ENCODE results near the gene NACAD. TPM values are rescaled to one million over a fixed set of nuclear protein-coding genes. Genes with fewer than 3 reads are reported as not detected.

Gene NACAD
- total RNA-seq, 6 experiments from 2014 or later, result 0.09 to 0.42 (median 0.12) TPM; not detected in 1

GRCh38 chr7:45070254-45070642 is 18.5 kb downstream of the NACAD start:
- TF ChIP-seq POLR2A (IDR thresholded peaks at IDR 0.05) (no peak), CTCF (IDR thresholded peaks at IDR 0.05) (no peak)
- no peak overlapping the region for H3K4me3 ChIP-seq
- no peaks in the 10 kb centered on the region for H3K9me3 ChIP-seq
- DNase-seq (no peak), ATAC-seq (no peak)
- no peak overlapping the region for H3K27ac ChIP-seq
- no peaks in the 10 kb centered on the region for H3K4me1 ChIP-seq
- H3K27me3 ChIP-seq, result no peaks in the 10 kb centered on the region
- intact Hi-C loops (cut with DNase I), result no loop called here
- WGBS (ENCODE audit: insufficient coverage, low coverage, low lambda C conversion rate, missing lambda C conversion rate), result 80% methylated on average over 1 of the region's 1 CpG
- H3K36me3 ChIP-seq, result peaks cover 0 to 74% (median 14%) of the 10 kb centered on the region in 4 donors

GRCh38 chr7:45069444-45070253 is 19.1 kb downstream of the NACAD start:
- WGBS (ENCODE audit: insufficient coverage, low coverage, low lambda C conversion rate, missing lambda C conversion rate), result 85% methylated on average over 5 of the region's 15 CpGs
- Histone ChIP-seq H3K27ac (no peak overlapping the region), H3K4me3 (no peak overlapping the region), H3K27me3 (no peaks in the 10 kb centered on the region), H3K9me3 (no peaks in the 10 kb centered on the region), H3K4me1 (no peaks in the 10 kb centered on the region), H3K36me3 (peaks cover 0 to 72% (median 12%) of the 10 kb centered on the region in 4 donors)
- no peak for TF ChIP-seq POLR2A (IDR thresholded peaks at IDR 0.05)
- no peak for TF ChIP-seq CTCF (IDR thresholded peaks at IDR 0.05)
- intact Hi-C loops (cut with DNase I), result no loop called here
- no peak for ATAC-seq
- DNase-seq, result no peak

DNA sequence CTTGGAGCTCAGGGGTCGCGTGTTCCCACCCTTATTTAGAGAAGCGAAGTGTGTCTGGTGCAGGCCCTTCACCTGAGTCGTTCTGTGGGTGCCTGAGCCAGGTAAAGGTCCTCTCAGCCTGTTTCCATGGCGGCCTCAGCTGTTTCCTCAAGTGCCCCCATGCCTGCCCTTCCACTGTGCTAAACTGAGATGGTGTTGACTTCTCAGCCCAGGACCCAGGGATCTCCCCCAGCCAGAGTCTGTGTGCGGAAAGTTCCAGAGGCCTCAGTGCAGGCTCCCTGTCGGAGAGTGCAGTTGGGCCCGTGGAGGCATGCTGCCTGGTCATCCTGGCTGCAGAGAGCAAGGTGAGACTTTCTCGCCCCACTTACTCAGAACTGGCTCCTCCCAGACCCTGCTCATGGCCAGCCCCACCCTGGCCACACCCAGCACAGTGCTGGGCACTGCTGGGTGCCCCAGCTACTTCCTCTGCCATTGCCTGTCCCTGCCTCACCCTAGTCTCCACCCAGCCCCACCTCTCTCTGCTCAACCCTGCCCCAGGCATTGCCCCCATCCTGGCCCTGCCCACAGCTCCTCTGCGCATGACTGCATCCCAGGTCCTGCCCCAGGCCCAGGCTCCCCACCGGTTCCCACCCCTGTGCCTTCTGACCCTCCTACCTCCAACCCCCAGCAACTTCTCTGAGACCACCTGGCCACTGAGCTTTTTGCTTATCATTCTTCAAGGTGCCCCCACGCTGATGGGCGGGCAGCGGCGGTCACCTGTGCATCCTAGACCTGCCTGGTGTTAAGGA is 20.3 kb downstream of the NACAD start:
- DNase-seq (no peak), ATAC-seq (peak in 1 of 4 donors; percentile 19)
- Histone ChIP-seq H3K4me1 (no peaks in the 10 kb centered on the region), H3K27ac (no peak overlapping the region), H3K9me3 (no peaks in the 10 kb centered on the region), H3K27me3 (no peaks in the 10 kb centered on the region), H3K36me3 (peaks cover 0 to 70% (median 13%) of the 10 kb centered on the region in 4 donors), H3K4me3 (no peak overlapping the region)
- intact Hi-C loops (cut with DNase I), result no loop called here
- 100% methylated on average over 2 of the region's 15 CpGs for WGBS (ENCODE audit: insufficient coverage, low coverage, low lambda C conversion rate, missing lambda C conversion rate)
- no peak for TF ChIP-seq POLR2A (IDR thresholded peaks at IDR 0.05)
- no peak for TF ChIP-seq CTCF (IDR thresholded peaks at IDR 0.05)

DNA sequence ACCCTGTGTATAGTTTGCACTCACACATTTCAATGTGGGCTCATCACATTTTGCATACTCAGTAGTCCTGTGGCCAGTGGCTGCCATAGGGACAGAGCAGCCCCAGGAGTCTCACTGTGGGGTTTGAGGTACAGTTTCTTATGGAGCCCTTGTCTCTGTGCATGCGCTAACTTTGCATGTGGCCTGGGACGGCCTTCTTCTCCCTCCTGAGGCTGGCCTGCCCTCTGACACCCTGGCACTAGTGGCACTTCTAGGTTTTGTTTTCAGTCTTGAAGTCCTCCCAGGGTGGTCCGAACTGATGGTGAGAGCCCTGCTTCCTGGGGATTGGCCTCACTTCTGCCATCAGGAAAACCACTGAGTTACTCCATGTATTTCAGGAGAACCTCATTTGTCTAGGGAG is 21.2 kb downstream of the NACAD start:
- Histone ChIP-seq H3K4me1 (no peaks in the 10 kb centered on the region), H3K27ac (no peak overlapping the region), H3K4me3 (no peak overlapping the region), H3K36me3 (peaks cover 0 to 62% (median 12%) of the 10 kb centered on the region in 4 donors), H3K27me3 (no peaks in the 10 kb centered on the region), H3K9me3 (no peaks in the 10 kb centered on the region)
- WGBS (ENCODE audit: insufficient coverage, low coverage, low lambda C conversion rate, missing lambda C conversion rate), result 92% methylated on average over 2 of the region's 3 CpGs
- DNase-seq, result no peak
- no peak for TF ChIP-seq POLR2A (IDR thresholded peaks at IDR 0.05)
- no peak for TF ChIP-seq CTCF (IDR thresholded peaks at IDR 0.05)
- no peak for ATAC-seq
- intact Hi-C loops (cut with DNase I), result no loop called here

All from right lobe of liver (tissue), 6 donors.